Adrenal gland (tissue), 12 donors: ENCODE data around the gene FBXL20. TPM values are rescaled to one million over a fixed set of nuclear protein-coding genes. Genes with fewer than 3 reads are reported as not detected.
"Not testable (repeated sequence)": the region's sequence is repeated elsewhere in the genome, so short reads cannot be mapped to it uniquely, and the experiment has no call there.

Experiments
- DNase-seq, 7 donors: peaks; one replicate each; pipeline ENCODE4 v3.0.0-alpha.2; 2019 to 2020
- H3K27ac ChIP-seq, 5 donors: fragments of 200-600 bp; sonication (generic) in 4 of 5; 1 replicate in 3 of 5; 2 replicates in 2 of 5; pipeline versions ENCODE4 v1.5.1 to v1.8.0; 2016 to 2020; ENCODE audit warnings: mild to moderate bottlenecking in 1 of 5
- H3K27me3 ChIP-seq: fragments of 200-600 bp; 2 replicates; pipeline ENCODE4 v1.8.0; 2021
- H3K36me3 ChIP-seq, 2 donors: fragments of 200-600 bp; replicated peaks in 1 of 2; 1 replicate in 1 of 2; 2 replicates in 1 of 2; pipeline versions ENCODE4 v1.5.1 to v1.8.0; 2018 to 2022
- H3K4me1 ChIP-seq, 2 donors: fragments of 200-600 bp; replicated peaks in 1 of 2; 1 replicate in 1 of 2; 2 replicates in 1 of 2; pipeline versions ENCODE4 v1.5.1 to v1.8.0; 2018 to 2021
- H3K4me3 ChIP-seq, 4 donors: fragments of 200-600 bp; sonication (generic) in 3 of 4; one replicate each; pipeline ENCODE4 v1.5.1; 2016 to 2018
- H3K9me3 ChIP-seq, 3 donors: fragments of 200-600 bp; sonication (generic) in 1 of 3; replicated peaks in 1 of 3; 1 replicate in 2 of 3; 2 replicates in 1 of 3; pipeline versions ENCODE4 v1.5.1 to v1.8.0; 2016 to 2021
- POLR2A ChIP-seq, 2 donors: fragments of 450-650 bp; IDR thresholded peaks; one replicate each; pipeline ENCODE4 v1.6.1; 2017; ENCODE audit warnings: antibody characterized with exemption in 2 of 2, mild to moderate bottlenecking in 2 of 2, moderate library complexity in 1 of 2
- WGBS, 4 donors: extraction: QIAGEN DNeasy Blood & Tissue Kit in 2 of 4; methylation state at CpG; one replicate each; pipeline versions ENCODE4 v1.1.5 to v1.1.7; 2013 to 2017; 5-methylcytosine and 5-hydroxymethylcytosine counted together
- intact Hi-C, 2 donors: fragments of 100-400 bp; cut with DNase I; formaldehyde crosslinking; loops; one replicate each; pipeline versions ENCODE4 v1.14.1 to v1.15.0; 2022 to 2023
- polyA plus RNA-seq, 3 donors: library from polyadenylated mRNA; stranded (reverse); fragments of 200-250 nt in 2 of 3; fragments of 350-450 nt in 1 of 3; fragmentation: Illumina TruSeq in 1 of 3; extraction: RNeasy Lipid Tissue Mini Kit (QIAGEN cat#74804) in 1 of 3; gene quantifications; one replicate each; pipeline ENCODE4 v1.2.3, GENCODE V29; 2013 to 2014
- total RNA-seq, 9 donors: library from RNA; depleted of rRNA in 4 of 9; stranded (reverse); fragments of >200 nt in 4 of 9; fragments of 120-200 nt in 1 of 9; fragmentation: NEBNext Ultra II Directional in 1 of 9; extraction: Animal tissue kit (Norgen Biotek cat#: 25700) in 1 of 9; gene quantifications; one replicate each; pipeline versions ENCODE4 v1.1.0 to v1.2.4, GENCODE V29; 2013 to 2023
- TF ChIP-seq, protein P1 (sequence below), 6 experiments: fragments of 450-650 bp in 4 of 6; fragments of 200-600 bp in 2 of 6; sonication (generic) in 1 of 6; IDR thresholded peaks; 1 replicate in 5 of 6; 2 replicates in 1 of 6; pipeline versions ENCODE4 v1.5.1 to v1.8.0; 2016 to 2021; ENCODE audit warnings: antibody characterized with exemption in 6 of 6, mild to moderate bottlenecking in 2 of 6, moderate library complexity in 1 of 6
- donor health status: healthy with polysubstance abuse.
- donor health status: Bipolar disorder and iron deficiency.
- donor health status: DM: yes; HTN: yes; CAD: no.
- donor health status: DM: no; HTN: no; CAD: no.
- donor health status: DM: no; HTN: no; CAD: no.
- donor health status: DM: yes; HTN: yes; CAD: no.

Gene FBXL20
- total and polyA plus RNA-seq, 12 donors: 3.7 to 41.5 (median 17.3) TPM

GRCh38 chr17:39284685-39285084 lies 116.7 kb downstream of the FBXL20 start:
- intact Hi-C loops: no loop called here

DNA sequence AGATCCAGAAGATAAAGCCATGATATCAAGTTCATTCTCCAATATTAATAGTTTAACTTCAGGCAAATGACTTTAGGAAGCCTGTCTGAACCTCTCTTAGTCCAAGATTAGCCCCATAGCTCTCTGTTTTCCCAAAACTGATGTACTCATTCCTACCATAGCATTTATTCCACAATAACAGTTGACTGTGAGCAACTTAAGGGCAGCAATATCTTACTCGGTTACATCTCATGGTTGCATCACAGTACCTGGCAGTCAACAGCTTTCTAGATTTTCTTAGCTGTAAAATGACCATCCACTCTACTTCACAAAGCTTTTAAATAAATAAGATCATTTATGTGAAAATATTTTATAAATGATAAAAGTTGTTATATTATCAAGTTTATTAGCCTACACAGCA lies 117.5 kb downstream of the FBXL20 start:
- Histone ChIP-seq H3K27me3 (no peaks in the 10 kb centered on the region), H3K4me1 (no peaks in the 10 kb centered on the region), H3K27ac (no peak overlapping the region), H3K9me3 (no peaks in the 10 kb centered on the region), H3K36me3 (peaks cover 0 to 18% of the 10 kb centered on the region in 2 donors), H3K4me3 (no peak overlapping the region)
- intact Hi-C loops: no loop called here
- 87 to 100% (median 90%) methylated on average over 1 of the region's 1 CpG for WGBS, 4 donors
- DNase-seq: no peak
- TF ChIP-seq, protein P1, sequence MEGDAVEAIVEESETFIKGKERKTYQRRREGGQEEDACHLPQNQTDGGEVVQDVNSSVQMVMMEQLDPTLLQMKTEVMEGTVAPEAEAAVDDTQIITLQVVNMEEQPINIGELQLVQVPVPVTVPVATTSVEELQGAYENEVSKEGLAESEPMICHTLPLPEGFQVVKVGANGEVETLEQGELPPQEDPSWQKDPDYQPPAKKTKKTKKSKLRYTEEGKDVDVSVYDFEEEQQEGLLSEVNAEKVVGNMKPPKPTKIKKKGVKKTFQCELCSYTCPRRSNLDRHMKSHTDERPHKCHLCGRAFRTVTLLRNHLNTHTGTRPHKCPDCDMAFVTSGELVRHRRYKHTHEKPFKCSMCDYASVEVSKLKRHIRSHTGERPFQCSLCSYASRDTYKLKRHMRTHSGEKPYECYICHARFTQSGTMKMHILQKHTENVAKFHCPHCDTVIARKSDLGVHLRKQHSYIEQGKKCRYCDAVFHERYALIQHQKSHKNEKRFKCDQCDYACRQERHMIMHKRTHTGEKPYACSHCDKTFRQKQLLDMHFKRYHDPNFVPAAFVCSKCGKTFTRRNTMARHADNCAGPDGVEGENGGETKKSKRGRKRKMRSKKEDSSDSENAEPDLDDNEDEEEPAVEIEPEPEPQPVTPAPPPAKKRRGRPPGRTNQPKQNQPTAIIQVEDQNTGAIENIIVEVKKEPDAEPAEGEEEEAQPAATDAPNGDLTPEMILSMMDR (IDR thresholded peaks at IDR 0.05): no peak

More at GRCh38 chr17:39284685-39285084, 116.7 kb downstream of the FBXL20 start:
- H3K4me3 ChIP-seq: no peak overlapping the region
- no peak overlapping the region for H3K27ac ChIP-seq
- H3K36me3 ChIP-seq: peaks cover 0 to 10% of the 10 kb centered on the region in 2 donors
- no peaks in the 10 kb centered on the region for H3K27me3 ChIP-seq
- no peaks in the 10 kb centered on the region for H3K9me3 ChIP-seq
- no peak for DNase-seq
- 95 to 99% (median 97%) methylated on average over 5 of the region's 5 CpGs for WGBS, 4 donors
- H3K4me1 ChIP-seq: no peaks in the 10 kb centered on the region
- TF ChIP-seq POLR2A (IDR thresholded peaks at IDR 0.05): no peak
- TF ChIP-seq, protein P1 (IDR thresholded peaks at IDR 0.05): no peak

DNA sequence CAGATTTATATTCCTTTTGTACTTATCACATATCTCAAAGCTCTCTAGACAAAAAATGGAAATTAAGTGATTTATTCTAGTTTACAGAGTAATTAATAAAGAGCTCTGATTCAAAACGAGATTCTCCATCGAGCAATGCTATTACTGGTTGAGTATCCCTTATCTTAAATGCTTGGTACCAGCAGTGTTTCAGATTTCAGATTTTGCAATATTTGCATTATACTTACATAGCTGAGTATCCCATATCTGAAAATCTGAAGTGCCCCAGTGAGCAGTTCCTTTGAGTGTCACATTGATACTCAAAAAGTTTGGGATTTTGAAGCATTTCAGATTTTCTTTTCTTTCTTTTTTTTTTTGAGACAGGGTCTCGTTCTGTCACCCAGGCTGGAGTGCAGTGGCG lies 118.3 kb downstream of the FBXL20 start:
- intact Hi-C loops: no loop called here
- Histone ChIP-seq H3K27ac (no peak overlapping the region), H3K36me3 (peaks cover 0 to 20% of the 10 kb centered on the region in 2 donors)

GRCh38 chr17:39281806-39282205 lies 119.6 kb downstream of the FBXL20 start:
- no peaks in the 10 kb centered on the region for H3K9me3 ChIP-seq
- H3K4me1 ChIP-seq: no peaks in the 10 kb centered on the region
- H3K36me3 ChIP-seq: peaks cover 0 to 20% of the 10 kb centered on the region in 2 donors
- no peak overlapping the region for H3K27ac ChIP-seq
- WGBS, 4 donors: 69 to 79% (median 73%) methylated on average over 1 of the region's 1 CpG
- intact Hi-C loops: no loop called here
- H3K4me3 ChIP-seq: no peak overlapping the region
- TF ChIP-seq, protein P1 (IDR thresholded peaks at IDR 0.05): no peak
- no peak for TF ChIP-seq POLR2A (IDR thresholded peaks at IDR 0.05)
- no peak for DNase-seq
- H3K27me3 ChIP-seq: no peaks in the 10 kb centered on the region

More for the DNA sequence above, 118.3 kb downstream of the FBXL20 start:
- no peaks in the 10 kb centered on the region for H3K27me3 ChIP-seq
- 90 to 93% (median 92%) methylated on average over 4 of the region's 4 CpGs for WGBS, 4 donors
- TF ChIP-seq, protein P1 (IDR thresholded peaks at IDR 0.05): no peak
- TF ChIP-seq POLR2A (IDR thresholded peaks at IDR 0.05): no peak
- no peak overlapping the region for H3K4me3 ChIP-seq
- no peaks in the 10 kb centered on the region for H3K9me3 ChIP-seq
- H3K4me1 ChIP-seq: no peaks in the 10 kb centered on the region
- DNase-seq: no peak

DNA sequence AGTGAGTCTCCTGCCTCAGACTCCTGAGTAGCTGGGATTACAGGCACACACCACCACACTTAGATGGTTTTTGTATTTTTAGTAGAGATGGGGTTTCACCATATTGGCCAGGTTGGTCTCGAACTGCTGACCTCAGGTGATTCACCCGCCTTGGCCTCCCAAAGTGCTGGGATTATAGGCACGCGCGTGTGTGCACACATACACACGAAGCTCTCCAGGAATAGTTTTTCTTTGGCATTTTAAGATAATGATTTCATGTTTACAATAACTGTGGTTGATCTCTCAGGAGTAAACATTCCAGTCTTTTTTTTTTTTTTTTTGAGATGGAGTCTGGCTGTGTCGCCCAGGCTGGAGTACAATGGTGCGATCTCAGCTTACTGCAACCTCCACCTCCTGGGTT lies 123.2 kb downstream of the FBXL20 start:
- not testable (repeated sequence) for H3K27me3 ChIP-seq, H3K4me1 ChIP-seq, H3K4me3 ChIP-seq, H3K27ac ChIP-seq, DNase-seq, H3K9me3 ChIP-seq
- WGBS, 4 donors: 95 to 98% (median 97%) methylated on average over 8 of the region's 8 CpGs
- H3K36me3 ChIP-seq: peaks cover 0 to 39% of the 10 kb centered on the region in 2 donors
- intact Hi-C loops: loop anchor here (10.0 kb wide), 1 partner anchor 127 kb away; the partner anchor contains the start of gene FBXL20 (in 2 of the 2)
